LNCAP (cell line): Measurements from ENCODE around the gene PPP2R1B.

Source experiments
- TF ChIP-seq, protein P1 (sequence below): fragments of 450-650 bp; IDR thresholded peaks from 2 replicates; pipeline ENCODE4 v1.5.1; 2017; ENCODE audit warnings: mild to moderate bottlenecking

Gene PPP2R1B

DNA sequence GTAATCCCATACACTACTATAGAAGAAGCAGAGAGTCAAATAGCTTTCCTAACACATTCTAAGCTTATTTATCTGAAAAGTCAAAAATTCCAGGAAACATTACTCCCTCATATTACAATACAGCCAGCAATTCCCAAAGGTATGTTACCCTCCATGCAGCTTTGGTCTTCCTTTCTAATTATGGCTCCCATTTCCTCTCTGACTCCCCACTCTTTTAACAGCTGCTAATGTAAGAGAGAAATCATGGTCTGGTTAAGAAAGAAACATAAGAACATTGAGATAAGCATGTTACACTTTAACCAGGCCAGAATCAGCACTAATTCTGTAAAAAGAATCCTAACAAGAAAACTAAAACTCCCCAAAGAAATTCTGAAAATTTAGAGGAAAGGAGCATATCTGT, 6.8 kb downstream of the PPP2R1B start:
- TF ChIP-seq, protein P1, sequence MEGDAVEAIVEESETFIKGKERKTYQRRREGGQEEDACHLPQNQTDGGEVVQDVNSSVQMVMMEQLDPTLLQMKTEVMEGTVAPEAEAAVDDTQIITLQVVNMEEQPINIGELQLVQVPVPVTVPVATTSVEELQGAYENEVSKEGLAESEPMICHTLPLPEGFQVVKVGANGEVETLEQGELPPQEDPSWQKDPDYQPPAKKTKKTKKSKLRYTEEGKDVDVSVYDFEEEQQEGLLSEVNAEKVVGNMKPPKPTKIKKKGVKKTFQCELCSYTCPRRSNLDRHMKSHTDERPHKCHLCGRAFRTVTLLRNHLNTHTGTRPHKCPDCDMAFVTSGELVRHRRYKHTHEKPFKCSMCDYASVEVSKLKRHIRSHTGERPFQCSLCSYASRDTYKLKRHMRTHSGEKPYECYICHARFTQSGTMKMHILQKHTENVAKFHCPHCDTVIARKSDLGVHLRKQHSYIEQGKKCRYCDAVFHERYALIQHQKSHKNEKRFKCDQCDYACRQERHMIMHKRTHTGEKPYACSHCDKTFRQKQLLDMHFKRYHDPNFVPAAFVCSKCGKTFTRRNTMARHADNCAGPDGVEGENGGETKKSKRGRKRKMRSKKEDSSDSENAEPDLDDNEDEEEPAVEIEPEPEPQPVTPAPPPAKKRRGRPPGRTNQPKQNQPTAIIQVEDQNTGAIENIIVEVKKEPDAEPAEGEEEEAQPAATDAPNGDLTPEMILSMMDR, result no peak

DNA sequence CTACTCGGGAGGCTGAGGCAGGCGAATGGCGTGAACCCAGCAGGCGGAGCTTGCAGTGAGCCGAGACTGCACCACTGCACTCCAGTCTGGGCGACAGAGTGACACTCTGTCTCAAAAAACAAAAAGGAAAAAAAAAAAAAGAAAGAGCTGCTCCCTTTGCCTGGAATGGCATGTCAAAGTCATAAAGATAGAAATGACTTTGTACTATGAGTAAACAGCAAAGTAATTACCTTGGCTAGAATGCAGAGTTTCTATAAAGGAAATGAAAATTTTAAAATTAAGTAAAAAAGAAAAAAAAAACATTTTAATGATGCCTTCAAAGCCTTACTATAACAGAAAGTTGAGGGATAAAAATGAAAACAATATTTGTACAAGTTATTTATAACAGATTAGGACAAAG, 10.1 kb downstream of the PPP2R1B start:
- TF ChIP-seq, protein P1, result no peak

DNA sequence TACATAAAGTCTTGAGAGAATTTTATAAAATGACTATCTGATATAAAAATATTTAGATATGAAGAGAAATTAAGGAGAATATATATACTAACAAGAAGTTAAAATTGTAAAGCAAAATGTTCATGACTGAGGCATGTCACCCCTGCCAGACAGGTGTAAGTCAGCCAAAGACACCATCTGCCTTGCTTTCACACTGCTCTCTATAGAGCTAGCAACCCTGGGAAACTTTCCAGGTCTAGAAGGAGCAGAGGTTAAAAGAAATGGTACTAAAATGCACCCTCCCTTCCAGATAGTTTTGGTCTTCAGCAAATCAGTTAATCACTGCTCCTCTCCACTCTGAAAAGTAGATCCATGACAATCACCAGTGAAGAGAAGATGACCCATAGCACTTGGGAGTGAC, 16.5 kb downstream of the PPP2R1B start:
- TF ChIP-seq, protein P1, result no peak

DNA sequence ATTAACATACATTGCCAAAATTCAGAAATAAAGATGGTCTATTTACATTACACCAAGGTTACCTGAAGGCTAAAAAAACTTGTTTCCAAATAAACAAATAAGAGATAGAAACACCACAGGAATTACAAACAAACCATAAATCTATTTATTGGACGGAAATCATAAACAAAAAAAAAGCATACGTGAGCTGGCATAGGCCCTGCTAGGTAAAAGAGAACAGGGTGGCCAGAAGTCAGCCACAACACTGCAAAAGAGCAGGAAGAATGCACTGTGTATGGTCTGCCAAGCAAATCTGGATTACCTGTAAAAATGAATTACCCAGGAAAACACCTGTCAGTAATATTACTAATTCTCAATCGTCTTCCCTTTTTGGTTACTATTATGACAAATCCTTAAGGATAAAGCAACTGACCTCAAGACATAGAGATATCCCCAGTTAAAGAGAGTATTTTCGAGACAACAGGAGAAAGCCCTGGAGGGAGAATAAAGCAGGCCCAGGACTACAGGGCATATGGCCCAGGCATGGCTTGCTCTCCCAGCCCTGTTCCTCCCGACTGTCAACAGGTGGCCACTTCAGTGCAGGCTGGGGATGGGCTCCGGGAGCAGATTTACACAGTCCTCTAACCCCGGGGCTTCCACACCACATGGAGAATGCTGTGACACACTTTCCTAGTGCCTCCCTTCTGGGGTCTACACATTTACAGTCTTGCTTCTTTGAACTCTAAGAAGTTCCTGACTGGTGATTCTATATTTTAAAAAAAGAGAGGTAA, 18.0 kb downstream of the PPP2R1B start:
- TF ChIP-seq, protein P1, result no peak

DNA sequence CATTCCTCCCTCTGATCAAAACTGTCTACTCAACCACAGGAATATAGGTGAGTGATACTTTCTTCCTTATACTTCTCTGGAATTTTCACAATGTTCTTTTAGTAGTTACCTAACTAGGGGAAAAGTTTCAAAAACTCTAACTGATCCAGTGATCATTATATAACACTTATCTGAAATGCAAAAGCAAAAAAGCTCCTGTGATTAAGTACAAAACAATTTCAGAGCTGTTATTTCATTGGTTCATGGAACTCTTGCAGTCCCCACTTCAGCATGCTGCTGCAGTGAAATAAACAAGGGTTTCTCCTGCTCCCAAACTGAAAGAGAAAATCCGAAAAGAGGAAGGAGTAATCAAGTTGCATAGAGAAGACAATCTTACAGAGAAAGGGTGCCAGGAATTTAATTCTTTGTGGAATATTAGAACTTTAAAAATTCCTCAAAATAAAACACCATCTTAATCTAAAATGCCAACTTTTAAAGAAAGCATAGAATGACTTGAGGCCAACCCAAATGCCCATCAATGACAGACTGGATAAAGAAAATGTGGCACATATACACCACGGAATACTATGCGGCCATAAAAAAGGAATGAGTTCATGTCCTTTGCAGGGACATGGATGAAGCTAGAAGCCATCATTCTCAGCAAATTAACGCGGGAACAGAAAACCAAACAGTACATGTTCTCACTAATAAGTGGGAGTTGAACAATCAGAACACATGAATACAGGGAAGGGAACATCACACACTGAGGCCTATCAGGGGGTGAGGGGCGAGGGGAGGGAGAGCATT, 20.3 kb downstream of the PPP2R1B start:
- TF ChIP-seq, protein P1, result no peak

DNA sequence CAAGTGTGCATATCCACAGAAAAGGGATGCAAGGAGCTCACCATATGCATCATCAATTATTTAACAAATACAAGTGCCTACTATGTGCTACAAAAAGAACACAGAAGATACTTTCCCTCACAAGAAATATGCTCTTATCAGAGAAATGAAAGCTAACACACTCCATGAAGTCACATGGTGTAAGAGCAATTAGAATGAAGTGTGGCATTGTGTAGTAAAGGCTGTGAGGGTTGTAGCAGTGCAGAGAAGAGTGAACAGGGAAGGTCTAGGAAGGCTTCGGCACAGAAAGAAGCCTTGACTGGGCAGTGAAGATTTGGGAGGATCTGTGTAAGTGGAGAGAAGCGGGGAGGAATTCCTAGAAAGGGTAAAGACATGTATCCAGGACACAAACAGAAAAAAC, 22.5 kb downstream of the PPP2R1B start:
- TF ChIP-seq, protein P1, result no peak

DNA sequence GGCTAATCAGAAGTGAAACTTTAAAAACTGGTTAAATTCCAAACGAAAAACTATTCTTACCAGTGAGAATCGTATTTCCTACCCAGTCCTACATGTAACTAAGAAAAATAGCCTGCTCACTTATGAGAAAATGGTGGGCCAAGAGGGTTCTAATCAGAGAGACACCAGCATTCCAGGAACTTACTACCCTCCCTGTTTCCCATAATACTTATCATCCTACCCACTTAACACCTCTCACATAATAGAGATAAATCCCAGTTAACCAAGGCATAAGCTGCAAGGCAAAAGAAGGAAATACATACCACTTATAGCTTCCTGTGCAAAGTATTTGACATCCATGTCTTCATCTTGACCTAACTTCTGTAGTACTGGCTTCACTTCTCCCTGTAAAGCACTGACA, 24.4 kb downstream of the PPP2R1B start:
- TF ChIP-seq, protein P1, result no peak
